ENCODE data around the gene KLHDC4. TPM values are rescaled to one million over a fixed set of nuclear protein-coding genes. Genes with fewer than 3 reads are reported as not detected.

Gene KLHDC4
- total and polyA plus RNA-seq, 4 experiments from 2014 or later, result 16.3 to 90.0 (median 50.2) TPM

DNA sequence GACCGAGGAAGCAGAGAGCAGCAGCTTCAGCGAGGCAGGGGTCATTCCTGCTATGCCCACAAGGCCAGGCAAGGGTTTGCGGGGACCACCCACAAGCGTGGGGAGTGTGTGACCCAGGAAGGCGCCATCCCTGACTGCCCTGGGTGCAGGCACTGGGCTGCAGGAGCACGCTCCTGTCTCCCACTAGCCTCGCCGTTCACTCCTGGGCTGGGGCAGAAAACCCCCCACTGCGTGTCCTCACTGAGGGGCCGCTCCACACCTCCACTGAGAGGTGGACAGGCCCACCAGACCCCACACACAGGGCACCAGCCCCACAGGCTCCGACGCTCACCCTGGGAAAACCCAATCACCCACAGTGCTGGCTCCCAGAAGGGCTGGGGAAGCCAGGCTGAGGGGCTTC is 56.1 kb downstream of the KLHDC4 start:
- peak overlapping the region in 1 of 7 donors; percentile 42 for H3K27ac Mint-ChIP-seq
- H3K4me3 Mint-ChIP-seq, result no peak overlapping the region
- POLR2A ChIA-PET (ENCODE audit: partially characterized antibody), result no interaction called here
- Histone ChIP-seq H3K27ac (ENCODE audit: low read depth, low read length) (no peak overlapping the region), H3K4me3 (ENCODE audit: low read length in 2 of 2) (no peak overlapping the region), H3K4me1 (ENCODE audit: insufficient read depth, low read length) (peaks cover 24% of the 10 kb centered on the region), H3K9me3 (ENCODE audit: control insufficient read depth in 1 of 2, low read length in 2 of 2) (no peaks in the 10 kb centered on the region), H3K27me3 (ENCODE audit: insufficient read depth, low read length) (no peaks in the 10 kb centered on the region), H3K36me3 (ENCODE audit: insufficient read depth, low read length) (peaks cover 52% of the 10 kb centered on the region)
- CTCF ChIA-PET (ENCODE audit: partially characterized antibody), result no interaction called here
- peaks cover 14 to 24% (median 18%) of the 10 kb centered on the region in 4 donors for H3K4me1 Mint-ChIP-seq
- no peaks in the 10 kb centered on the region for H3K27me3 Mint-ChIP-seq
- intact Hi-C loops (cut with micrococcal nuclease), result no loop called here
- DNase-seq, result no peak
- H3K9me3 Mint-ChIP-seq, result peaks cover 0 to 2% (median 0%) of the 10 kb centered on the region in 8 donors
- peaks cover 23 to 42% of the 10 kb centered on the region in 2 donors for H3K36me3 Mint-ChIP-seq

- H3K27ac Mint-ChIP-seq, result no peak overlapping the region
- Histone ChIP-seq H3K36me3 (ENCODE audit: insufficient read depth, low read length) (peaks cover 52% of the 10 kb centered on the region), H3K4me3 (ENCODE audit: low read length in 2 of 2) (no peak overlapping the region), H3K27ac (ENCODE audit: low read depth, low read length) (no peak overlapping the region), H3K27me3 (ENCODE audit: insufficient read depth, low read length) (no peaks in the 10 kb centered on the region), H3K4me1 (ENCODE audit: insufficient read depth, low read length) (peaks cover 18% of the 10 kb centered on the region), H3K9me3 (ENCODE audit: control insufficient read depth in 1 of 2, low read length in 2 of 2) (no peaks in the 10 kb centered on the region)
- H3K9me3 Mint-ChIP-seq, result peaks cover 0 to 2% (median 0%) of the 10 kb centered on the region in 8 donors
- H3K4me3 Mint-ChIP-seq, result no peak overlapping the region
- no peaks in the 10 kb centered on the region for H3K27me3 Mint-ChIP-seq
- peaks cover 23 to 40% of the 10 kb centered on the region in 2 donors for H3K36me3 Mint-ChIP-seq
- intact Hi-C loops (cut with micrococcal nuclease), result no loop called here
- H3K4me1 Mint-ChIP-seq, result peaks cover 13 to 20% (median 16%) of the 10 kb centered on the region in 4 donors
- ChIA-PET CTCF (ENCODE audit: partially characterized antibody) (no interaction called here), POLR2A (ENCODE audit: partially characterized antibody) (no interaction called here)
- no peak for DNase-seq
Measured at GRCh38 chr16:87708881-87709638, 56.7 kb downstream of the KLHDC4 start.

DNA sequence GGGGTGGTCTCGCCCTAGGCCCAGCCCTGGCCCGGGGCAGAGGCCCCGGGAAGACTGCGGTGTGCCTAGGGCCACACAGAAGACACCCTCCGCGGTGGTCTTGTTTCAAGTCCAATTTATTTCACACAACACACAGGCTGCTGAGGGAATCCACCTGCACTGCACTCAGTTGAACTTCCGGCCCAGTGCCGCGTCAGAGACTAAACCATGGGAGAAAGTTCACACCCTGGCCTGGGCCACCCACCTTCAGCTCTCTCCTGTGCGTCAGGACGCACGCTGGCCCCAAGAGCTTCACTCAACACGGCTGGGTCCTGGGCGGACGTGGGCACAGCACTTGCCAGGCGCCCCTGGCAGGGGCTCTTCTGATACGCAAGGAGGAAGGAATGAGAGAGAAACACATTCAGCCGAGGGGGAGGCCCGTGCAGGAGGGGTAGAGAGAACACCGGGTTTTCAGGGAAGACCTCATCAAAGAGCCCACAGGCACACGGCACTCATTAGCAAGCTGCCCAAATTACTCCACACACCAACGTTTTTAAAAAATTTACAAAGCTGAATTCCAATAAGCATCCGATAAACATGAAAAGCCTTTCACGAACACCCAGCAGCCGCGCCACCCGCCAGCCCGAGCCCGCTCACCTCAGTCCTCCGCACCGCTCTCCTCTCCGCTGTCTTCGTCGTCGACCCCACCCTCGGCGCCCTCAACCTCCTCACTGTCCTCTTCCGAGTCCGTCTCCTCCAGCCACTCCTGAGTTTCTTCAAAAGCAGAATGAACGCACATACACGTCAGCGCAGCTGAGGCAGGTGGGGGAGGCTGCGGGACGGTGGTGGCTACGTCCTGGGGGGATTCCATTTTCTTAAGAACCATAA is 57.8 kb downstream of the KLHDC4 start:
- Mint-ChIP-seq H3K27me3 (no peaks in the 10 kb centered on the region), H3K4me3 (no peak overlapping the region), H3K9me3 (peaks cover 0 to 2% (median 0%) of the 10 kb centered on the region in 8 donors), H3K27ac (peak overlapping the region in 1 of 7 donors; percentile 47), H3K36me3 (peaks cover 21 to 34% of the 10 kb centered on the region in 2 donors), H3K4me1 (peaks cover 6 to 20% (median 14%) of the 10 kb centered on the region in 4 donors)
- no peak overlapping the region for H3K4me3 ChIP-seq (ENCODE audit: low read length in 2 of 2)
- ChIA-PET POLR2A (ENCODE audit: partially characterized antibody) (no interaction called here), CTCF (ENCODE audit: partially characterized antibody) (no interaction called here)
- no peak overlapping the region for H3K27ac ChIP-seq (ENCODE audit: low read depth, low read length)
- no peaks in the 10 kb centered on the region for H3K9me3 ChIP-seq (ENCODE audit: control insufficient read depth in 1 of 2, low read length in 2 of 2)
- intact Hi-C loops (cut with micrococcal nuclease), result no loop called here
- H3K27me3 ChIP-seq (ENCODE audit: insufficient read depth, low read length), result no peaks in the 10 kb centered on the region
- DNase-seq, result no peak
- H3K4me1 ChIP-seq (ENCODE audit: insufficient read depth, low read length), result peaks cover 18% of the 10 kb centered on the region
- peaks cover 58% of the 10 kb centered on the region for H3K36me3 ChIP-seq (ENCODE audit: insufficient read depth, low read length)

DNA sequence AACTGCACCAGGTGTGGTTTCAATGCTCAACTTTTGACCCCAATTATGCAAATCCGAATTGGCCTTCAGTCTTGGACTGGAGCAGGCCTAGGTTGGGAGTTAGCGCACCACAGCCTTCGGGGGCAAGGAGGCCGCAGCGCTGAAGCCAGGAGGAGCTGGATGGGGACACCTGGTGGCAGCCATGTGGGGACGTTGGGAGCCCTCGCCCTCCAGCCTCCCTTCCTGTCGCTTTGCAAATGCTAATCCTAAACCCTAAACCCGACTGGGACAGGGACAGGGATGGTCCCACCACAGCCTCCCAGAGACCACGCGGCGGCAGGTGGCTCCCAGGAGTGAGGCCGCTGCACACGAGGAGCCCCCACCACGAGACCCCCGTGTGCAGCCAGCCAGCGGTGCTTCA is 58.7 kb downstream of the KLHDC4 start:
- no peak for DNase-seq
- Histone ChIP-seq H3K4me1 (ENCODE audit: insufficient read depth, low read length) (peaks cover 19% of the 10 kb centered on the region), H3K27me3 (ENCODE audit: insufficient read depth, low read length) (no peaks in the 10 kb centered on the region), H3K9me3 (ENCODE audit: control insufficient read depth in 1 of 2, low read length in 2 of 2) (no peaks in the 10 kb centered on the region), H3K27ac (ENCODE audit: low read depth, low read length) (no peak overlapping the region), H3K36me3 (ENCODE audit: insufficient read depth, low read length) (peaks cover 52% of the 10 kb centered on the region), H3K4me3 (ENCODE audit: low read length in 2 of 2) (no peak overlapping the region)
- H3K9me3 Mint-ChIP-seq, result peaks cover 0 to 2% (median 0%) of the 10 kb centered on the region in 8 donors
- no peaks in the 10 kb centered on the region for H3K27me3 Mint-ChIP-seq
- intact Hi-C loops (cut with micrococcal nuclease), result no loop called here
- POLR2A ChIA-PET (ENCODE audit: partially characterized antibody), result no interaction called here
- peak overlapping the region in 1 of 7 donors; percentile 22 for H3K27ac Mint-ChIP-seq
- H3K4me3 Mint-ChIP-seq, result no peak overlapping the region
- peaks cover 21 to 39% of the 10 kb centered on the region in 2 donors for H3K36me3 Mint-ChIP-seq
- H3K4me1 Mint-ChIP-seq, result peaks cover 12 to 24% (median 19%) of the 10 kb centered on the region in 4 donors
- CTCF ChIA-PET (ENCODE audit: partially characterized antibody), result no interaction called here

DNA sequence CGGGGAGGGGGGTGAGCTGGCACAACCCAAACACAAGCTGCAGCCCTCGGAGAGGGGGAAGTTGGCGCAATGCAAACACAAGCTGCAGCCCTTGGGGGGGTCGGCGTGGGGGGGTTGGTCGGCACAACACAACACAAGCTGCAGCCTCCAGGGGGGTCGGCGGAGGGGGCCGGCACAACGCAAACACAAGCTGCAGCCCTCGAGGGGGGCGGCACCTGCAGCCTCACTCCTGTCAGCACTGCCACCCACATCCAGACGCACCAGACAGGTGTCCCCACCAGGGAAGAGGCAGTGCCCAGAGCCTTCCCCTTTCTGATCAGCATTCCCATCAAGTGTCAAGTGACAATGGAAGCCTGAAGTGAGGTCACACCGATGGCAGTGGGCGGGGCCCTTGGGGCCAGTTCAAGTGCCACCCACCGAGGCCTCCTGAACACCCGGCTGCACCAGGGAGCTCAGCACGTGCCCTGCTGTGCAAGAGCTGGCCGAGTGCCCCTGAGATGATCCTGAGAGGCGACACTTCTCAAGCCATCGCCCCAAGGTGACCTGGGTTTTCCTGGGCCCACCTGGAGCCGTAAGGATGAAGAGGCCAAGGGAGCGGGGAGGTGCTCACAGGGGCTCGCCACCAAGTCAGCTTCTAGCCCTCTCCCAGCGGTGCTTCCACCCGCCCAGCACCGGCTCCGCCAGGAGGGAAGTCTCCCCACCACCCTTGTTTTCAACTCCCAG is 59.3 kb downstream of the KLHDC4 start:
- peaks cover 16 to 31% (median 24%) of the 10 kb centered on the region in 4 donors for H3K4me1 Mint-ChIP-seq
- Histone ChIP-seq H3K27ac (ENCODE audit: low read depth, low read length) (no peak overlapping the region), H3K36me3 (ENCODE audit: insufficient read depth, low read length) (peaks cover 52% of the 10 kb centered on the region), H3K4me3 (ENCODE audit: low read length in 2 of 2) (no peak overlapping the region), H3K4me1 (ENCODE audit: insufficient read depth, low read length) (peaks cover 26% of the 10 kb centered on the region), H3K27me3 (ENCODE audit: insufficient read depth, low read length) (no peaks in the 10 kb centered on the region), H3K9me3 (ENCODE audit: control insufficient read depth in 1 of 2, low read length in 2 of 2) (no peaks in the 10 kb centered on the region)
- H3K9me3 Mint-ChIP-seq, result peaks cover 0 to 2% (median 0%) of the 10 kb centered on the region in 8 donors
- ChIA-PET CTCF (ENCODE audit: partially characterized antibody) (no interaction called here), POLR2A (ENCODE audit: partially characterized antibody) (interaction anchor here (1.0 kb wide), 1 partner anchor 8 kb away, joined by 3 read pairs; no protein-coding TSS in a partner anchor)
- no peak overlapping the region for H3K27ac Mint-ChIP-seq
- H3K27me3 Mint-ChIP-seq, result no peaks in the 10 kb centered on the region
- no peak overlapping the region for H3K4me3 Mint-ChIP-seq
- no peak for DNase-seq
- intact Hi-C loops (cut with micrococcal nuclease), result no loop called here
- peaks cover 21 to 39% of the 10 kb centered on the region in 2 donors for H3K36me3 Mint-ChIP-seq

DNA sequence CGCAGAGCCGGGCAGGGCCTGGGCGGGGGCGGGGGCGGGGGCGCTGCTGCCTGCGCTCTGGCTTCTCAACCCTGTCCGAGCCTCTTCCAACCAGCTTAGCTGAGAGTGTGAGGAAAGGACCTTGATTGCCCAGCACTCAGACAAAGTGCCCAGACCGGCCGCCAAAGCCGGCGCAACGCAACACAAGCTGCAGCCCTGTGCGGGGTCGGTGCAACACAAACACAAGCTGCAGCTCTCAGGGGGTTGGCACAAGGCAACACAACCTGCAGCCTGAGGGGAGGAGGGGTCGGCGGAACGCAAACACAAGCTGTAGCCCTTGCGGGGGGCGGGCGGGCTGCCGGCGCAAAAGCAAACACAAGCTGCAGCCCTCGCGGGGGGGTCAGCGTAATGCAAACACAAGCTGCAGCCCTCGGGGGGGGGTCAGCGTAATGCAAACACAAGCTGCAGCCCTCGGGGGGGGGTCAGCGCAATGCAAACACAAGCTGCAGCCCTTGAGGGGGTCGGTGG is 60.0 kb downstream of the KLHDC4 start:
- H3K9me3 Mint-ChIP-seq, result peaks cover 0 to 2% (median 0%) of the 10 kb centered on the region in 8 donors
- peaks cover 21 to 39% of the 10 kb centered on the region in 2 donors for H3K36me3 Mint-ChIP-seq
- H3K27me3 ChIP-seq (ENCODE audit: insufficient read depth, low read length), result no peaks in the 10 kb centered on the region
- no peak for DNase-seq
- no peak overlapping the region for H3K4me3 Mint-ChIP-seq
- no peaks in the 10 kb centered on the region for H3K9me3 ChIP-seq (ENCODE audit: control insufficient read depth in 1 of 2, low read length in 2 of 2)
- H3K4me1 Mint-ChIP-seq, result peaks cover 16 to 37% (median 26%) of the 10 kb centered on the region in 4 donors
- H3K27ac Mint-ChIP-seq, result no peak overlapping the region
- POLR2A ChIA-PET (ENCODE audit: partially characterized antibody), result interaction anchor here (1.0 kb wide), 1 partner anchor 8 kb away, joined by 3 read pairs; no protein-coding TSS in a partner anchor
- CTCF ChIA-PET (ENCODE audit: partially characterized antibody), result no interaction called here
- no peak overlapping the region for H3K4me3 ChIP-seq (ENCODE audit: low read length in 2 of 2)
- intact Hi-C loops (cut with micrococcal nuclease), result no loop called here
- no peaks in the 10 kb centered on the region for H3K27me3 Mint-ChIP-seq
- H3K36me3 ChIP-seq (ENCODE audit: insufficient read depth, low read length), result peaks cover 47% of the 10 kb centered on the region
- peaks cover 32% of the 10 kb centered on the region for H3K4me1 ChIP-seq (ENCODE audit: insufficient read depth, low read length)
- H3K27ac ChIP-seq (ENCODE audit: low read depth, low read length), result no peak overlapping the region

Data from CD4-positive, alpha-beta memory T cell (primary cell).